NCI-H2081 (cell line): Measurements from ENCODE around the gene METTL3.
"Not testable (repeated sequence)": the region's sequence is repeated elsewhere in the genome, so short reads cannot be mapped to it uniquely, and the experiment has no call there.

Experiments
- DNase-seq, 2 experiments: peaks; one replicate each; lab custom pipeline; 2025; lab: John Stamatoyannopoulos, UW

The METTL3 gene

GRCh38 chr14:21510735-21511657 is at the start of gene METTL3:
Gene METTL3, minus strand, starts transcription at chr14:21511340. Its CDS starts 117 bp downstream, at chr14:21511223.
- peak; percentile 97 to 99 for DNase-seq

GRCh38 chr14:21558703-21559170 is 47.6 kb upstream of the METTL3 start:
- DNase-seq: no peak

- DNase-seq: peak; percentile 87 to 92
These were observed 46.2 kb upstream of the METTL3 start for GRCh38 chr14:21557084-21557901.

- no peak for DNase-seq
These were observed 45.4 kb upstream of the METTL3 start for GRCh38 chr14:21556378-21557083.

GRCh38 chr14:21553266-21553665 is 42.1 kb upstream of the METTL3 start:
- no peak for DNase-seq

- not testable (repeated sequence) for DNase-seq
These were observed 33.4 kb upstream of the METTL3 start for GRCh38 chr14:21544588-21544987.

GRCh38 chr14:21543963-21544362 is 32.8 kb upstream of the METTL3 start:
- no peak for DNase-seq

- no peak for DNase-seq
These were observed 32.4 kb upstream of the METTL3 start for GRCh38 chr14:21543521-21543960.

GRCh38 chr14:21541413-21542074 is 30.4 kb upstream of the METTL3 start:
- DNase-seq: no peak

- DNase-seq: no peak
These were observed 28.2 kb upstream of the METTL3 start for GRCh38 chr14:21539189-21539940.

- DNase-seq: no peak
These were observed 25.9 kb upstream of the METTL3 start for GRCh38 chr14:21537090-21537424.

- DNase-seq: no peak
These were observed 25.4 kb upstream of the METTL3 start for GRCh38 chr14:21536418-21537089.

GRCh38 chr14:21535545-21536417 is 24.6 kb upstream of the METTL3 start:
- no peak for DNase-seq

- no peak for DNase-seq
These were observed 23.4 kb upstream of the METTL3 start for GRCh38 chr14:21534576-21534975.

- DNase-seq: no peak
These were observed 22.2 kb upstream of the METTL3 start for GRCh38 chr14:21533294-21533693.

- DNase-seq: no peak
These were observed 18.4 kb upstream of the METTL3 start for GRCh38 chr14:21529515-21529914.

GRCh38 chr14:21528381-21529348 is 17.5 kb upstream of the METTL3 start:
- DNase-seq: no peak

- DNase-seq: no peak
These were observed 16.2 kb upstream of the METTL3 start for GRCh38 chr14:21527318-21527679.
